WI38 (cell line): Measurements from ENCODE around the gene TRIM26.

ENCODE experiments used
- H3K4me3 ChIP-seq: 2 replicates; pipeline ENCODE4 v1.5.1; 2011; ENCODE audit warnings: low read depth, mild to moderate bottlenecking, control low read depth, low read length
- TF ChIP-seq, protein P1 (sequence below): IDR thresholded peaks from 2 replicates; pipeline ENCODE4 v1.5.1; 2012; ENCODE audit warnings: low read depth, mild to moderate bottlenecking, control low read depth, low read length

The TRIM26 gene

DNA sequence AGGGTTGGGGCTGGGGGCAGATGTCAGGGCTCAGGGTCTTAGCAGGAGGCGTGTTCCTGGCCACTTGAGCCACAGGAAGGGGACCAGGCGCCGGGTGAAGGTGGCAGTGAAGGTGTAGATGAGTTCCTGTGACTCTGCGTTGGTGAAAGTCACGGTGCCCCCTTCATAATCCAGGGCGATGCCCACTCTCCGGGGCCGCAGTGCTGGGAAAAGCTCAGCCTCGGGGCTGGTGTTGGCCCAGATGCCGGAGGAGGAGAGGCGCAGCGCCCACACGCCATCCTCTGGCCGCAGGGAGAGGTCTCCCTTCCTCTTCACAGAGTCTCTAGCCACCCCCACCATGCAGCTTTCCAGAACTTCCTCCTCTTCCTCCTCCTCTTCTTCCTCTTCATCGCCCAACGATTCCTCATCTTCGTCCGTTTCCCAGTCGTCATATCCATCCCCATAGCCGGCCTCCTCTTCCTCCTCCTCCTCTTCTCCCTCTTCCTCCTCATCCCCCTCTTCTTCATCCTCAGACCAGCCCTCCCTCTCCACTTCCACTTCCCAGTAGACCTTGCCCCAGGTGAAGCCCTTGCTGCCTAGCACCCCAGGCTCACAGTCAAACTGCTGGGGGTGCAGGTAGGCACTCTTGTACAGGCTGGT lies 27.2 kb downstream of the TRIM26 start:
- TF ChIP-seq, protein P1, sequence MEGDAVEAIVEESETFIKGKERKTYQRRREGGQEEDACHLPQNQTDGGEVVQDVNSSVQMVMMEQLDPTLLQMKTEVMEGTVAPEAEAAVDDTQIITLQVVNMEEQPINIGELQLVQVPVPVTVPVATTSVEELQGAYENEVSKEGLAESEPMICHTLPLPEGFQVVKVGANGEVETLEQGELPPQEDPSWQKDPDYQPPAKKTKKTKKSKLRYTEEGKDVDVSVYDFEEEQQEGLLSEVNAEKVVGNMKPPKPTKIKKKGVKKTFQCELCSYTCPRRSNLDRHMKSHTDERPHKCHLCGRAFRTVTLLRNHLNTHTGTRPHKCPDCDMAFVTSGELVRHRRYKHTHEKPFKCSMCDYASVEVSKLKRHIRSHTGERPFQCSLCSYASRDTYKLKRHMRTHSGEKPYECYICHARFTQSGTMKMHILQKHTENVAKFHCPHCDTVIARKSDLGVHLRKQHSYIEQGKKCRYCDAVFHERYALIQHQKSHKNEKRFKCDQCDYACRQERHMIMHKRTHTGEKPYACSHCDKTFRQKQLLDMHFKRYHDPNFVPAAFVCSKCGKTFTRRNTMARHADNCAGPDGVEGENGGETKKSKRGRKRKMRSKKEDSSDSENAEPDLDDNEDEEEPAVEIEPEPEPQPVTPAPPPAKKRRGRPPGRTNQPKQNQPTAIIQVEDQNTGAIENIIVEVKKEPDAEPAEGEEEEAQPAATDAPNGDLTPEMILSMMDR, result no peak
- no peak overlapping the region for H3K4me3 ChIP-seq

DNA sequence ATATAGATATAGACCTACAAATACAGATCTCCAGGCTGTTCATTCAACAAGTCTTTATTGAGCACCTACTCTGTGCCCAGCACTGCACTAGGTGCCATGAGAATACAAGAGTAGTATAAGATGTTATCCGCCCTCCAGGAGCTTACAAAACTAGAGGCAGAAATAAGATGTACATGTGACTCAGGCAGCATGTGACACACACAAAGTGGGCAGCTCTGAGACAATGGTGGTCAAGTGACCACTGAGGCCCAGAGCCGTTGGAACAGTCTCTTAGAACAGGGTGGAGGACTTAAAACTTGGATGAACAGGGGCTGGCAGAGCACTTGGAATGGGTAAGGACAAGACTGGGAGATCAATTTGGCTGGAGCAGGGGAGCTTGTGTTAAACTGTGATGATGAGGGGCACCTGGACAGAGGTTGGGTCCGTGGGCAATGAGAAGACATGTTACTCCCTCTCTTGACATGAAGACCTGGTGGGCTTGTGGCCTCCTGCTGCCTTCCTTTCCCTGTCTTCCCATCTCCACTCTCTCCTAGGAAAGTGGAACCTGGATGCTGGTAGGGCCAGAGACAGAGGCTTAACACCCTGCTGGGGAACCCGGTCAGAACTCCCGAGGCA lies 28.7 kb downstream of the TRIM26 start:
- TF ChIP-seq, protein P1, result no peak

DNA sequence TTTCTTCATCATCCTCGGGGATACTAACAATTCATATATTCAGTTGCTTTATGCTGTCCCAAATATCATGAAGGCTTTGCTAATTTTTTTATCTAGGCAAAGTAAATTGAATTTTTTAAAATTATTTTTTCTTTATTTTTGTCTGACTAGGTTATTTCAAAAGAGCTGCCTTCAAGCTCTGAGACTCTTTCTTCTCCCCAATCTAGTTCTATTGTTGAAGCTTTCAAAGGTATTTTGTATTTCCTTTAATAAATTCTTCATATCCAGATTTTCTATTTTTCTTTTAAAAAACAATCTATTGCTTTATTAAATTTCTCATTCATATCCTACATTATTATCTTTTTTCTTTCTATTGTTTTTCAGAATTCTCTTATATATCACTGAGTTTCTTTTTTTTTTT lies 33.1 kb downstream of the TRIM26 start:
- TF ChIP-seq, protein P1, result no peak
- H3K4me3 ChIP-seq, result no peak overlapping the region

More for the DNA sequence above, 28.7 kb downstream of the TRIM26 start:
- H3K4me3 ChIP-seq, result no peak overlapping the region

DNA sequence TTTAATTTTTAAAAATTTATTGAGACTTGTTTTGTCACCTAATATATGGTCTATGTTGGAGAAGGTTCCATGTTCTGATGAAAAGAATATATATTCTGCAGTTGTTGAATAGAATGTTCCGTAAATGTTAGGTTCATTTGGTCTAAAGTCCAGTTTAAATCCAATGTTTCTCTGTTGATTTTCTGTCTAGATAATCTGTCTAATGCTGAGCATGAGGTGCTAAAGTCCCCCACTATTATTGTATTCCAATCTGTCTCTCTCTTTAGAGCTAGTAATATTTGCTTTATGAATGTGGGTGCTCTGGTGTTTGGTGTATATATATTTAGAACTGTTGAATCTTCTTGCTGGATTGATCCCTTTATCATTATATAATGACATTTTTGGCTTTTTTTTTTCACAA lies 34.4 kb downstream of the TRIM26 start:
- TF ChIP-seq, protein P1, result no peak

DNA sequence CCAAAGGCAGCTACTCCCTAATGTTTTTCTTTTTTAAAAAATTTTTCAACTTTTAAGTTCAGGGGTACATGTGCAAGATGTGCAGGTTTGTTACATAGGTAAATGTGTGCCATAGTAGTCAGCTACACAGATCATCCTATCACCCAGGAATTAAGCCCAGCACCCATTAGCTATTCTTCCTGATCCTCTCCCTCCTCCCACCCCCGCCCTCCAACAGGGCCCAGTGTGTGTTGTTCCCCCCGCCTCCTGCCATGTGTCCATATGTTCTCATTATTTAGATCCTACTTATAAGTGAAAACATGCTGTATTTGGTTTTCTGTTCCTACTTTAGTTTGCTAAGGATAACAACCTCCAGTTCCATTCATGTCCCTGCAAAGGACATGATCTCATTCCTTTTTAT lies 37.4 kb downstream of the TRIM26 start:
- no peak overlapping the region for H3K4me3 ChIP-seq
- TF ChIP-seq, protein P1, result no peak

More for the DNA sequence above, 34.4 kb downstream of the TRIM26 start:
- H3K4me3 ChIP-seq, result no peak overlapping the region

DNA sequence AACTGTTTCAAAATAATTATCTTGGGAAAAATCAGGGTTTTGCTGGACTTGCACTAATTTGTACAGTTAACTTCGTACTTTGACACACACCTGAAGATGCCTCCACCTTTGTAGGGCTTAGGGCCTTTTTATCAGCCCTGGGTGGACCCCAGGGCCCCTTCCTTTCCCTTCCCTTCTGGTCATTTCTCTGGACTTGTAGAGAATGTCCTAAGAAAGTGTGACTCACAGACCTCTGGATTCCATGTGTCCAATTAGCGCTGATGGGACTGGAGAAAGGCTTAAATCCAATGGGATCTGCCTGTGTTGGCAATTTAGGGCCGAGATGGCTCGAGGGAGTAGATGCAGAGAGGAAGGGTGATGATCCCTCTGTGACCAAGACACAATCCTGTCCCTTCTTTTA lies 40.5 kb downstream of the TRIM26 start:
- TF ChIP-seq, protein P1, result no peak
- no peak overlapping the region for H3K4me3 ChIP-seq

DNA sequence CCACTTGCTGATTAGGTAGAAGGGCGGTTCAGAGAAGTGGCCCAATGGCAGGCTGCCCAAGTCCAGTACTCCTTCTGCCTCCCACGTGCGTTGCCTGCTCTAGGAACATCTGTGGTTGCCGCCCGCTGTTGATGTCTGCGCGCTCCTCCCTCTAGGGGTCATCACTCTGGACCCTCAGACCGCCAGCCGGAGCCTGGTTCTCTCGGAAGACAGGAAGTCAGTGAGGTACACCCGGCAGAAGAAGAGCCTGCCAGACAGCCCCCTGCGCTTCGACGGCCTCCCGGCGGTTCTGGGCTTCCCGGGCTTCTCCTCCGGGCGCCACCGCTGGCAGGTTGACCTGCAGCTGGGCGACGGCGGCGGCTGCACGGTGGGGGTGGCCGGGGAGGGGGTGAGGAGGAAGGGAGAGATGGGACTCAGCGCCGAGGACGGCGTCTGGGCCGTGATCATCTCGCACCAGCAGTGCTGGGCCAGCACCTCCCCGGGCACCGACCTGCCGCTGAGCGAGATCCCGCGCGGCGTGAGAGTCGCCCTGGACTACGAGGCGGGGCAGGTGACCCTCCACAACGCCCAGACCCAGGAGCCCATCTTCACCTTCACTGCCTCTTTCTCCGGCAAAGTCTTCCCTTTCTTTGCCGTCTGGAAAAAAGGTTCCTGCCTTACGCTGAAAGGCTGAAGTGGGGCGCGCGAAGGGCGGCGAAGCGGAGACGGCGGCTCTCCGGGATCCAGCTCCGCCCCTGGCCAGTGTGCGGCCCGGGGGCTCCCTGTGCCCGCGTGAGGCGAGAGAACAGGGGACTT lies 41.3 kb downstream of the TRIM26 start:
- TF ChIP-seq, protein P1, result no peak
- H3K4me3 ChIP-seq, result no peak overlapping the region
